ENCODE data around the gene PTPRN2. TPM values are rescaled to one million over a fixed set of nuclear protein-coding genes. Genes with fewer than 3 reads are reported as not detected.

PTPRN2 gene
- total and polyA plus RNA-seq, 2 of the 13 experiments (the other 11 are each of a cell fraction or from before 2014, with no cell fraction given), result 2.5 to 24.2 TPM

- Histone ChIP-seq H3K36me3 (replicated peaks in 1 of 2; ENCODE audit: control insufficient read depth in 1 of 2, insufficient read depth in 2 of 2, low read length in 2 of 2) (no peaks in the 10 kb centered on the region), H3K4me1 (ENCODE audit: insufficient read depth, low read length) (no peaks in the 10 kb centered on the region), H3K4me3 (replicated peaks in 1 of 3; ENCODE audit: insufficient read depth in 1 of 3, low read depth in 2 of 3, low read length in 3 of 3) (no peak overlapping the region), H4K20me1 (ENCODE audit: insufficient read depth, low read length) (no peaks in the 10 kb centered on the region), H3K4me2 (ENCODE audit: low read depth, low read length) (no peak overlapping the region), H3K9ac (ENCODE audit: insufficient read depth, low read depth, low read length) (no peak overlapping the region), H3K79me2 (ENCODE audit: insufficient read depth, low read length) (no peaks in the 10 kb centered on the region), H2AFZ (ENCODE audit: low read length) (no peak overlapping the region), H3K27me3 (ENCODE audit: control insufficient read depth in 1 of 2, insufficient read depth in 2 of 2, low read length in 2 of 2) (peaks cover 4 to 42% of the 10 kb centered on the region in 2 experiments; a peak in 3 of 5 replicates), H3K9me3 (ENCODE audit: low read length) (no peaks in the 10 kb centered on the region), H3K27ac (ENCODE audit: extremely low read length, insufficient read depth, low read length) (no peak overlapping the region)
- DNase-seq (ENCODE audit: low spot score), result no peak
- intact Hi-C loops (cut with micrococcal nuclease; ENCODE audit: unreplicated experiment) (no loop called here), in situ Hi-C loops (cut with HindIII; ENCODE audit: extremely low pct_ligation_motif_present, low pct_unique_long_range_greater_than_20kb) (no loop called here)
- no peak for FAIRE-seq
- WGBS (ENCODE audit: low lambda C conversion rate), result 68% methylated on average over 8 of the region's 8 CpGs
- POLR2A ChIA-PET, result no interaction called here
- TF ChIP-seq, protein P1, sequence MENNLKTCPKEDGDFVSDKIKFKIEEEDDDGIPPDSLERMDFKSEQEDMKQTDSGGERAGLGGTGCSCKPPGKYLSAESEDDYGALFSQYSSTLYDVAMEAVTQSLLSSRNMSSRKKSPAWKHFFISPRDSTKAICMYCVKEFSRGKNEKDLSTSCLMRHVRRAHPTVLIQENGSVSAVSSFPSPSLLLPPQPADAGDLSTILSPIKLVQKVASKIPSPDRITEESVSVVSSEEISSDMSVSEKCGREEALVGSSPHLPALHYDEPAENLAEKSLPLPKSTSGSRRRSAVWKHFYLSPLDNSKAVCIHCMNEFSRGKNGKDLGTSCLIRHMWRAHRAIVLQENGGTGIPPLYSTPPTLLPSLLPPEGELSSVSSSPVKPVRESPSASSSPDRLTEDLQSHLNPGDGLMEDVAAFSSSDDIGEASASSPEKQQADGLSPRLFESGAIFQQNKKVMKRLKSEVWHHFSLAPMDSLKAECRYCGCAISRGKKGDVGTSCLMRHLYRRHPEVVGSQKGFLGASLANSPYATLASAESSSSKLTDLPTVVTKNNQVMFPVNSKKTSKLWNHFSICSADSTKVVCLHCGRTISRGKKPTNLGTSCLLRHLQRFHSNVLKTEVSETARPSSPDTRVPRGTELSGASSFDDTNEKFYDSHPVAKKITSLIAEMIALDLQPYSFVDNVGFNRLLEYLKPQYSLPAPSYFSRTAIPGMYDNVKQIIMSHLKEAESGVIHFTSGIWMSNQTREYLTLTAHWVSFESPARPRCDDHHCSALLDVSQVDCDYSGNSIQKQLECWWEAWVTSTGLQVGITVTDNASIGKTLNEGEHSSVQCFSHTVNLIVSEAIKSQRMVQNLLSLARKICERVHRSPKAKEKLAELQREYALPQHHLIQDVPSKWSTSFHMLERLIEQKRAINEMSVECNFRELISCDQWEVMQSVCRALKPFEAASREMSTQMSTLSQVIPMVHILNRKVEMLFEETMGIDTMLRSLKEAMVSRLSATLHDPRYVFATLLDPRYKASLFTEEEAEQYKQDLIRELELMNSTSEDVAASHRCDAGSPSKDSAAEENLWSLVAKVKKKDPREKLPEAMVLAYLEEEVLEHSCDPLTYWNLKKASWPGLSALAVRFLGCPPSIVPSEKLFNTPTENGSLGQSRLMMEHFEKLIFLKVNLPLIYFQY (CRISPR knock-in tag; IDR thresholded peaks at IDR 0.05; ENCODE audit: borderline replicate concordance), result no peak
- no peak for TF ChIP-seq NR2C2 (CRISPR knock-in tag; IDR thresholded peaks at IDR 0.05; ENCODE audit: borderline replicate concordance)
- no peak for ATAC-seq
- CTCF ChIA-PET (ENCODE audit: low intra/inter-chr PET ratio, low total read pairs), result no interaction called here
- no TSS peak for BruUV-seq (replicated peaks)
Measured at GRCh38 chr7:157627646-157628045, 960.0 kb downstream of the PTPRN2 start.

DNA sequence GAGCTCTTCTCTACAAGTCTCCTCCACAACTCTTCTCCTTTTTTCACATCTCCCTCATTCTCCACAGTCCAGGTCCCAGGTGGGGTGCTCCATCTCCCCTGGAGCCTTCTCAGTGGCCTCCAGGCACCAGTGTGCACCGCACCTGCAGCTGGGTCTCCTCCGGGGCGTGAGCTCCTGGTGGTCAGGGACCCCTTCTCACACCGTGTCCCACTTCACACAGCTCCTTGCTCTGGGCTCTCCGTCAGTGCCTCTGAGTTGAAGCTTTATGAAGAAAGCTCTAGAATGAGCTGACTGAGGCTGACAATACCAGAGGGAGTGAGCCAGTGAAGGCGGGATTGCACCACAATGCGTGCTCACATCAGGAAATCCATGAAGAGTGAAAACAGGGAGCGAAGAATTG is 960.6 kb downstream of the PTPRN2 start:
- in situ Hi-C loops (cut with HindIII; ENCODE audit: extremely low pct_ligation_motif_present, low pct_unique_long_range_greater_than_20kb) (no loop called here), intact Hi-C loops (cut with micrococcal nuclease; ENCODE audit: unreplicated experiment) (no loop called here)
- ChIA-PET POLR2A (no interaction called here), CTCF (ENCODE audit: low intra/inter-chr PET ratio, low total read pairs) (no interaction called here)
- DNase-seq (ENCODE audit: low spot score), result no peak
- no peak for FAIRE-seq
- Histone ChIP-seq H3K9ac (ENCODE audit: insufficient read depth, low read depth, low read length) (no peak overlapping the region), H3K79me2 (ENCODE audit: insufficient read depth, low read length) (no peaks in the 10 kb centered on the region), H3K27ac (ENCODE audit: extremely low read length, insufficient read depth, low read length) (no peak overlapping the region), H3K4me2 (ENCODE audit: low read depth, low read length) (no peak overlapping the region), H4K20me1 (ENCODE audit: insufficient read depth, low read length) (no peaks in the 10 kb centered on the region), H3K4me1 (ENCODE audit: insufficient read depth, low read length) (no peaks in the 10 kb centered on the region), H3K4me3 (replicated peaks in 1 of 3; ENCODE audit: insufficient read depth in 1 of 3, low read depth in 2 of 3, low read length in 3 of 3) (no peak overlapping the region), H3K9me3 (ENCODE audit: low read length) (no peaks in the 10 kb centered on the region), H3K27me3 (ENCODE audit: control insufficient read depth in 1 of 2, insufficient read depth in 2 of 2, low read length in 2 of 2) (peaks cover 4 to 47% of the 10 kb centered on the region in 2 experiments; a peak in 3 of 5 replicates), H3K36me3 (replicated peaks in 1 of 2; ENCODE audit: control insufficient read depth in 1 of 2, insufficient read depth in 2 of 2, low read length in 2 of 2) (no peaks in the 10 kb centered on the region), H2AFZ (ENCODE audit: low read length) (no peak overlapping the region)
- 52% methylated on average over 8 of the region's 8 CpGs for WGBS (ENCODE audit: low lambda C conversion rate)
- ATAC-seq, result no peak
- no TSS peak for BruUV-seq (replicated peaks)
- no peak for TF ChIP-seq CHD2 (IDR thresholded peaks at IDR 0.05; ENCODE audit: low read depth, low read length)
- TF ChIP-seq ZNF749 (CRISPR knock-in tag; IDR thresholded peaks at IDR 0.05; ENCODE audit: borderline replicate concordance), result no peak
- TF ChIP-seq MYNN (CRISPR knock-in tag; IDR thresholded peaks at IDR 0.05; ENCODE audit: low read depth), result no peak
- no peak for TF ChIP-seq ZNF598 (CRISPR knock-in tag; IDR thresholded peaks at IDR 0.05; ENCODE audit: borderline replicate concordance)
- no peak for TF ChIP-seq MEIS2 (CRISPR knock-in tag; IDR thresholded peaks at IDR 0.05)
- TF ChIP-seq TFDP2 (CRISPR knock-in tag; IDR thresholded peaks at IDR 0.05), result no peak
- TF ChIP-seq ZNF740 (CRISPR knock-in tag; IDR thresholded peaks at IDR 0.05), result no peak
- no peak for TF ChIP-seq SOX5 (CRISPR knock-in tag; IDR thresholded peaks at IDR 0.05; ENCODE audit: borderline replicate concordance)
- no peak for TF ChIP-seq HIVEP1 (CRISPR knock-in tag; IDR thresholded peaks at IDR 0.05)
- TF ChIP-seq ZNF143 (CRISPR knock-in tag; IDR thresholded peaks at IDR 0.05), result no peak
